ENCODE results near the gene PARD3B.

Gene PARD3B

DNA sequence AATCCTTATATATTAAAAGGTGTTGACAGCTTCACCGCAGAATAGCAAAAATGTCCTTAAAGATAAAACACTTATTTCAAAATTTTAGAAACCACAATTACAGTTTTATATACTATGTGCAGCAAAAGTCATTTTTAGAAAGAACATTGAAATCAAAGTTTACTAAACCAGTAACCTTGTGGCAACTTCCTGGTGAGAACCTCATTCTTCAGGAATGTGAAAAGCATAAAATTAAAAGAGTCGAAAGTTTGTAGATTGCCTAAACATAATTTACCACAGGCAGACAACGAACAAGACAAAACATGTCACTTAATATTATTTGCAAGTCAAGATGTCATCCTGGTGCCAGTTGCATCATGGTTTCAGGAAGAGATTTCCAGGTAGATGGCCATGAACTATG lies 1028.7 kb downstream of the PARD3B start:
- DNase-seq (ENCODE audit: low read depth in 1 of 2, low spot score in 1 of 2), result no peak

DNA sequence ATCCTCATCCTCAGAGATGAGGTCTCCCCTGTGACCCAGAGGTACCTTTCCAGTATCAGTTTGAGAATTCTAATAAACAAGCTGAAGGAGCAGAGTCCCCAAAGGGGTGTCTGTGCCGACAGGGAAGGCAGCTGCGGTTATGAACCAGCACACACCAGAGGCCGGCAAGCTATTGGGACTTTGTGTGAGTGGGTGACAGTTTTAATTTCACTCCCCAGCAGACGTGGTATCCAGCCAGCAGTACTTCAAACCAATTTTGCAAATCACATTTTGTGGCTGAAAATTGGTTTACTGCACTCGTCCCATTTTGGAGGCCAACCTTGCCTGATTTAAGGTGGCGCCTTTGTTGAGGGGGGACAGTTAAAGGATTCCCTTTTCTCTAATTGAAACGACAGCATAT lies 1034.1 kb downstream of the PARD3B start:
- DNase-seq (ENCODE audit: low read depth in 1 of 2, low spot score in 1 of 2), result no peak

DNA sequence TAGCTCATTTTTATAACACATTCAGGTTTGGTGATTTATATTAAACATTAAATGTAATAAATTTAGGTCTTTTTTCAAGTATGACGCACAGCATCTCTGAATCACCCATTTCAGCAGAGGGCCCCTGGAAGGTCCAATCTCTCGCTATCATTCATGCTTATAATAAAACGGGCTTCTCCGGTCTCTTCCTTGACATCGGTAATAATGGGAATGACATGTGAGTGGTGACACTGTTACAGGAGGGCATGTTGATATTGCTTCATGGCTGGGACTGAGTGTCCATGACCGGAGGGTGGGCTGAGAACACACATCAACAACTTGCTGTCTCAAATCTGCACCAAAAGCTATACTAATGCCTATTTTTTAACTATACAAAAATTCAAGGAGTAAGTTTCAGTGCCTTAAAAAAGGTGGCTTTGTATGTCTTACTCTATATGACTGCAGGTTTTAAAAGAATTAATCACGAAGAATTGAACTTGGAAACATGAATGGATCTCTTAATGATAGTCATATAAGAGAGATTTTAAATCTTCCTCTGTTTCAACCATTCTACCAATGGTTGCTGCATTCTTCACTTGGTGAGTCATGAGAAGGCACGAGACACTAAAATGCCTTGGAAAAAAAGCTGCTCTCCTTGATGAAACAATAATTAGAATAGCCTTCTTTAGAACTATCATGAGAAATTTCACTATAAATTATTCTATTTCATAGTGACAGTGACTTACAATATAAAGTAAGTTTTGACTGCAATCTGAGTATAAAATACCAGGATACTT lies 1035.1 kb downstream of the PARD3B start:
- no peak for DNase-seq (ENCODE audit: low read depth in 1 of 2, low spot score in 1 of 2)

DNA sequence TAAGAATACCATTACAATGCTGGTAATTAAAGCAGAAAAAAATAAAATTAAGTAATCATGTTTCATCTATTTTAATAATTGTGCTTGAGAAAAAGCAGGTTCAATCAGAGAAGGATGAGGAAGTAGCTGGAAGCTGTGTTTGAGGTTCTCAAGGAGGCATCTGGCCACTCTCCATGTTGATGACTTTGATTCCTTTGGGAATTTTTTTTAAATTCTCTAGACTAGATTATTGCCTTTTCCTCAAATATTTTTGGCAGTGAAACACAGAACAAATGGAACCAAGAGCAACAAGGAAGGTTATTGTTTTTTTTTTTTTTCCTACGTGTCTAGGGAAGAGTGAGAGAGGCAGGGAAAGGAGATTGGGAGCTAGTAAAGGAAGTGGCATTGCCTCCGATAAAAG lies 1037.1 kb downstream of the PARD3B start:
- no peak for DNase-seq (ENCODE audit: low read depth in 1 of 2, low spot score in 1 of 2)

DNA sequence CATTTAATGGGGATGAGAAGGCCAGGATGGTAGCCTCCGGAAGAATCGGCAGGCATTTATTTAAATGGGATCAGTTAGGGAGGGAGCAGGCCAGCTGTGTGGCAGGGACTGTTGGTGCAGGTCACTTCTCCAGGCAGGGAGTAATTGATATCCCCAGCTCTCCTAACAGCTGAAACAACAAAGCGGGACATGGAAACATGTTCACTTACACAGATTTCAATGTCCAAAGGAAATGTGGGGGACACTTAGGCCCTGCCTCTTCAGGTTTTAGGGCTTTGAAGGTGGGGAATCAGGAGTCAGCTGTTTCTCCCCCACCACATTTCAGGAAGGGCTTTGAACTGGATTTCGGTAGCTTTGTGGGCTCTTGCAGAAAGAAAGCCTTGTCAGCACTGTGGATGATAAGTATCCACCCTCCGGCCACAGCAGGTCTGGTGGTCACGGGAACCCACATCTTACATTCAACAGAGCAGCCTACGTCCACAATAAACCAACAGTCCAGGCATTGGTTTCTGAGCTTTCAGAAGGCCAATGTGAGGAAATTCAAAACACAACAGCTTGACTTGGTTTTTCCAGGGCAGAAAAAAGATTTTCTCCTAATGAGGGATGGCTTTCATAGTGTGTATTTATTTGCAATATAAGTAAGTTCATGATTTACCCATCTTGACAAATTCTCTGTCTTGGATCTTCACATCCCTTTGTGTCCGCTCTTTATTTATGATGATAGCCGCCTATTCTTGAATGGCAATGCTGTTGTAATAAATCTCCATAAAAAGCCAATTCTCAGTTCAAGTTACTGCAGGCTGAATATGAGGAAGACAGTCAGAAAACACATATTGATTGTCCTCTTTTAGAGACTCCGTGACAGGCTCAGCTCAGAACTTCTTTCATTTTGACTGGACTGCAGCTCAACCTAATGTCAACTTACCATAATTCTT lies 1040.4 kb downstream of the PARD3B start:
- DNase-seq (ENCODE audit: low read depth in 1 of 2, low spot score in 1 of 2), result no peak

DNA sequence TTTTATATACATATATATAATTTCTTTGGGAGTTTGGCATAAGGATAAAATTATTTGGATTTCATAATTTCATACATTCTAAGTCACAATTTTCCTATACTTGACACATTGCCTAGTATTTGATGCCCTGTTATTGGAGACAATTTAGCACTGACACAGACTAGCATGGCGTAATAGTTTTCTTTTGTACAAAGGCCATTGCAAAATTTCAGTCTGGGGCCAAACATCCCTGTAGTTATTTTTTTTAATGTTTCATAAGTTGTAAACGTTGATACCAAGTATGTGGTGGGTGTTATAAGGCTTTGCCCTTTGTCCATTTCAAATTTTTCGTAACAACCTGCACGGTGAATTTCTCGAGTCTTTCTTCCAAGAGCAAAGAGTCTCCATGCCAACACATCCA lies 1041.4 kb downstream of the PARD3B start:
- no peak for DNase-seq (ENCODE audit: low read depth in 1 of 2, low spot score in 1 of 2)

DNA sequence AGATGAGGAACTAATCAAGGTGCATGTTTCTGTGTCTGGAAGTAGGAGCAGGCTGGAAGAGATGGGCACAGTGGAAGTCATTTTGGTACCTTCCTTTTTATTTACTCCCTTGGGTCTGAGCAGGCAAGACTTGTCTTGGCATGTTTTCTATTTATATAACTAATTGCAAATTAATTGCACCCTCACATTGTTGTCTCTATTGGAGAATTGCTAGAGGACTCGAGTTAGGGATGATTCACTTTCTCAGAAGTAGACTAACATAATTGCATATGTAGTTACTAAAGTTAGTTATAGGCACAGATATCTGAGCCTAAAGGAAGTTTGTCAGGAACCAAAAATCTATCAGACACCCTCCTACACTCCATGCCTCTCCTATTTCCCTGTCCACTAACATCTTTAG lies 1044.2 kb downstream of the PARD3B start:
- no peak for DNase-seq (ENCODE audit: low read depth in 1 of 2, low spot score in 1 of 2)

DNA sequence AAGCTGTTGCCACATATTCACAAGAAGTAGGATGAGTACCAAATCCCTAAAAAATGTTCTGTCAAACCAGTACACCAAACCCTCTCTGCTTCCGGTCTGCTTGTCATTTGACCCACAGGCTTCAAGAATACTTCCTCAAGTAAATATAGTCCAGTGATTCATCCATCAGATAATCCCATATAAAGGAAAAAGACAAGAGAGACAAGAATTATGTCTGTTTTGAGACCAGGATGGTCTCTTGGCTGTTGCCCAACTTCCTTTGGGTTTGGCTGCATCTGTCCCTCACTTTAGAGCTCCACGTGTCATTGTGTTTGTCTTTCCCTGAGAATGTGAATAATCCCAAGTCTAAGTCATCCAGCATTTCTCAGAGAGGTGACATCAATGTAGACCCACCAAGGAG lies 1045.5 kb downstream of the PARD3B start:
- DNase-seq (ENCODE audit: low read depth in 1 of 2, low spot score in 1 of 2), result no peak

DNA sequence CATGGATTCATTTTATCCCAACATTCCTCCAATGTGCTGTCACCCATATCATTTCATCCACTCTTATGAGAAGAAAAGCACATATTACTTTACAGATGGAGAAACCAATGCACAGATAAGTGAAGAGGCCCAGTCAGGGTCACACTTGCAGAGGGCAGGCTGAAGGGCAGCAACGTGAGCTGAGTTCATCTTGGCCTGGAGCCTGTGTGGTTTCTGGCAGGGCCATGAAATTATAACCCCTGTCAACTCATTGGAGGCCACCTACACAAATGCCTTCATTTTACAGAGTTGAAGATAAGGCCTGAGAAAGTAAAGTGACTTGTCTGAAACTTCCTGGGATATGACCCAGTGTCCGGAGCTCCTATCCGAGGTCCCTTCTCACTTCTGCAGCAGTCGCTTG lies 1048.6 kb downstream of the PARD3B start:
- DNase-seq (ENCODE audit: low read depth in 1 of 2, low spot score in 1 of 2), result no peak

DNA sequence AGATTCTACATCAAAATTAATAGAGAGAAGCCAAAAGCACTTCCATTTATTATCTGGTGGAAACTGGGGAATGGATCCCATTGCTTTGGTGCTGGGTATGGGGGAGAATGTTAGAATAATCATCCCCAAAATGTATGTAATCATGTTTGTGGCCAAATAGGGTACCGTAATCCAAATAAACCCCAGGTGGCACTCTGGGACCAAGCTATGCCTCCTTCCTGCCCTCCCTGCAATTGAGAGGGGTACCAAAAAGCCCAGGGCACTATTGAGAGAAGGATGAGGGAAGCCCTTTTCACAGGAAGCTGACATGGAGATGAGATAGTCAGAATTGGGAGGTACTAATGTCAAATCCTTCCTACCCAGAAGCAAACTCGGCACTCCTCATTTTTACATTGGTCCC lies 1051.3 kb downstream of the PARD3B start:
- DNase-seq (ENCODE audit: low read depth in 1 of 2, low spot score in 1 of 2), result no peak

DNA sequence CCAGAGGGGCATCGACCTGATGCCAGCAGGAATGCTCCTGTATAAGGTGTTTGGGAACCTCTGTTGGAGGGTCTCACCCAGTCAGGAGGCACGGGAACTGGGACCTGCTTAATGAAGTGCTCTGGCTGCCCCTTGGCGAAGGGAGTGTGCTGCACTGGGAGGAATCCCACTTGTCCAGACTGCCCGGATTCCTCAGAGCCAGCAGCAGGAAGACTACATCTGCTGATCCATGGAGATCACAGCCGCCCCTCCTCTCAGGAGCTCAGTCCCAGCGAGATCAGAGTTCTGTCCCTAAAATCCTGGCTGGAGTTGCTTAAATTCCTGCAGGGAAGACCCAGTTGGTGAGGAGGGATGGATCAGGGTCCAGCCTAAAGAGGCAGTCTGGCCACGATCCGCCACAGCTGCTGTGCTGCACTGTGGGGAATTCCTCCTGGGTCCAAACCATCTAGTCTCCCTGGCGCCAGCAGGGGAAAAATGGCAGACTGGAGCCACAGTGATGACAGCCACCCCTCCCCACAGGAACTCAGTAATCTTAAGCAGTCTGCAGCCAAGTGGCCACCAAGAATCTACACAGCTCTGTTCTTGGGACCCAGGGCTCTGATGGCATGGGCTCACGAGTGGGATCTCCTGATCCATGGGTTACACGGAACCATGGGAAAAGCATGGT lies 1060.5 kb downstream of the PARD3B start:
- no peak for DNase-seq (ENCODE audit: low read depth in 1 of 2, low spot score in 1 of 2)

DNA sequence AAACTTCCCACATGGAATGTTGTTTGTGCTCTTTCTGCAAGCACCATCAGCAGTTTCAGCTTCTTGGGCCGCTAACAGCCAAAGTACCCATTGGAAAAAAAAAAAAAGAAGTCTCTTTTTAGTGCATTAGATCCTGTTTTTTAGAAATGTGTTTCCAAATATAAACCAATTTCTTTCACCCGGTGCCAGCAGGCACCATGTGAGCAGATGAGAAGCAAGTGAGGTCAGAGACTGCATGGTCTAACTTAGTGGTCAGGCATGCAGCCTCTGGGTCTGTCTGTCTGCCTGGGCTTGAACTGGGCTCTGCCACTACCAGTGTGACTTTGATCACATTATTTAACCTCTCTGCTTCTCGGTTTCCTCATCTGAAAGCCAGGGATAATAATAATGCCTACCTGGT lies 1061.9 kb downstream of the PARD3B start:
- DNase-seq (ENCODE audit: low read depth in 1 of 2, low spot score in 1 of 2), result no peak

DNA sequence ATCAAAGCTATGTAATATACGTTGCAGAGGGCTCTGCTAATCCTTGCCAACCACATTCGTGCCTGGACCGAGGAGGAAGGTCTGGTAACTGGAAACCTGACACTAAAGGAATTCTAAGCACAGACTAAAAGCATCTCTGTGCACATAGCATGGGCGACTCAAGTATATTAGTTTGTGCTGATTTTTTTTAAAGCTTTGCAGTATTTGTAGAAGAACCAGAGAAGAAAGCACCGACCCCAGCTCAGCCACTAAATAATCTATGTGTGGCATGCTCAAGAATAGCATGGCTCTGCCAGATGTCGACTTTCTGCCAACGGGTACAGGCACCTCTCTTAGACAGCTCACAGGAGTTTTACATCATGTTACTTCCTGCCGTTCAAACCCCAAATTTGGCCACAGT lies 1063.8 kb downstream of the PARD3B start:
- DNase-seq (ENCODE audit: low read depth in 1 of 2, low spot score in 1 of 2), result no peak

DNA sequence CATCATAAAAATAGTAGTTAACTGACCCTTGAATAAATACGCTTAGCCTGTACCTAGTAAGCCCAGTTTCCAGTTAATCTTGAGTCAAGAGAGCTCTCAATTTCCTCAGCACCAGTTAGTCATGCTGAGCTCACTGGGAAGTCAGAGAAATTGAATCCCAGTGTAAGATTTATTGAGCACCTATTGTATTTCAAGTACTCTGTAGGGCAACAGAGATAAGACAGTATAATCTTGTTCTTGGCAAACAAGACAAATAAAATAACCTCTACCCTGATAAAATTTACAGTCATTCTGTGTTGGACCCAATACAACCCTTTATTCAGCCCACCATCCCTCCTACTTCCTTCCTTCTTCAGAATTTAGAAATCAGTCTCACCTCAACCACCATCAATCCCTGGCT lies 1065.2 kb downstream of the PARD3B start:
- no peak for DNase-seq (ENCODE audit: low read depth in 1 of 2, low spot score in 1 of 2)

DNA sequence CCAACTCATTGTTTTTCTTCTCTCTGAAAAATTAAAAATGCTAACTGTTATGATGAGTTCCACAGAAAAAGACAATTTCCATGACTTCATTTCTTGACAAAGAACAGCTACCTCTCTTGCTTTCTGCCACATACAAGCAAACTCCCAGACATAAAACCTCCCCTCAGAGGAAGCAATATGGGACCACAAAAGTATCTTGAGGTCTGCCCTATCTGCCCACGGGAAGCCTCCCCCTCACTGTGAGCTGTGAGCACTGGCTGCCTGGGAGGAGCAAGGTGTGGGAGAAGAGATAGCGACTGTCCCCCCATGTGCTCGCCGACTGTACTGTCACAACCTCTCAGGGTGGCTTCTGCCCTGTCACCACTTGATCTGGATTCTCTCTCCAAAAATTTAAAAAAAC lies 1067.4 kb downstream of the PARD3B start:
- DNase-seq (ENCODE audit: low read depth in 1 of 2, low spot score in 1 of 2), result peak in 1 of 2 donors; percentile 14

DNA sequence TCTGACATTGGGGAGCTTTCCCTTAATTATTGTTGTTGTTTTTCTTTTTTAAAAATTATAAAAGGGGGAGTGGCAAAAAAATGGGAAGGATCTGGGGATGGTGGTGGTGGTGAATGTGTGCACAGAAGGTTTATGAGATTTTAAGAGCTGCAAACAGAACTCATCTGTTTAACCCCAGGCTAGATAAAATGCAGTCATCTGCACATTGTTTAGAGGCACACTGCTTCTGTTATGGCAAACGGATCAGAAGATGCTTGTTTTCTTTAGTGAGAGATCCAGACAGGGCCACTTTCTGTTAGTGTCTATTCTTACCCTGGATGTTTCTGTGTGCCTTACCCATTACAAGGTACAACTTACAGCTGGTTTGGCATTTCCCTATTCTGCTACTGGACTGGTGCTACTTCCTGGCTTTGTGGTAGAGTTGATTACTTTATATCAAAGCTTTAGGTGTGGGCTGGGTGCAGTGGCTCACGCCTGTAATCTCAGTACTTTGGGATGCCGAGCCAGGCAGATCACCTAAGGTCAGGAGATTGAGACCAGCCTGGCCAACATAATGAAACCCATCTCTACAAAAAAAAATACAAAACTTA lies 1068.8 kb downstream of the PARD3B start:
- no peak for DNase-seq (ENCODE audit: low read depth in 1 of 2, low spot score in 1 of 2)

DNA sequence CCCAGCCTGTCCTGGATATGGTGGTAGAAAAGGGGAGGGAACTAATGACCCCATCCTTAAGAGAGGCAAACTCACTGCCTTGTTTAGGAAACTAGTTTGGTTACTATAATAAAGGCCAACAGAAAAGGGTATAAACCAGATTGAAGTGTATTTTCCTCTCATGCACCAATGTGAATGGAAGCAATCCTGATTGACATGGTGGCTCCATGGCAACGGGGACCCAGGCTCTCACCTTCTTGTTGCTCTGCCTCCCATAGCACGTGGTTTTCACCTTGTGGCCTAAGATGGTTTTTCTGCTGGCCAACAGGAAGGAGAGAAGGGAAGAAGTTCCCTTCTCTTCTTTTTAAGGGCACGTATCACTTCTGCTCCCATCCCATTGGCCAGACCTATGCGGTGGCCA lies 1069.7 kb downstream of the PARD3B start:
- no peak for DNase-seq (ENCODE audit: low read depth in 1 of 2, low spot score in 1 of 2)

DNA sequence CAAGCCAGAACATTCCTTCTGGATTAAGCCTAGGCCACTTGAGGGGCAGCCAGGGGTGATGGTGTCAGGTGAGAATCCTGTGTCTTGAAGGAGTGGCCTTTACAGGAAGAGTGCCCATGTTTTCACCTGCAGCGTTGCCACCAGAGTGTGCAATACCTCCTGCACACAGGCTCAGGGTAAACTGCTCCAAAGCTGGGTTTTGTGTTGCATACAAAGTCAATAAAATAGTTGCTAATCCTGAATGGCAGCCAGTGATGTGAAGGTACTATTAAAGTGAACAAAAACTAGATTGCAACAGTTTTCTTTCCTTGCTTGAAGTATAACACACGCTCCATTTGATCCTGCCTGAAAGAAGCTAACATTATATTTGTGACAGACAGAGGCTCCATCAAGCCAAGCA lies 1072.6 kb downstream of the PARD3B start:
- no peak for DNase-seq (ENCODE audit: low read depth in 1 of 2, low spot score in 1 of 2)

DNA sequence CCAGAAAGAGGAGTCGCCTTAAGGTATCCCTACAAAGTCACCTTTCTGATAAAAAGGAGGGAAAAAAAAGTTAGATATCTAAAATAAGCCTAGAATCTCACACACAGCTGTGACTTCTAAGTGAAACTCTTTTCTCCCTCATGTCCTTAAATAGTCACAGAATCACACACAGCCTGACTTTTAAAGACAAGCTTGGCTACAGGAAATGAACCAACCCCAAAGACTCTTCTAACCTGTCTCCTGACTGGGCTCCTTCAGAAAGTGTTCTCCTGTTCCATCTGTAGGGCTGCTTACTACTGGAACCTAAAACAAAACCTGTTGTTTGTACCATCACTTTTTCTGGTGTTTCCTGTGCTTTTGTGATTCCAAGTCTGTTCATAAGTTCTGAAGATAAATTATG lies 1074.3 kb downstream of the PARD3B start:
- no peak for DNase-seq (ENCODE audit: low read depth in 1 of 2, low spot score in 1 of 2)

DNA sequence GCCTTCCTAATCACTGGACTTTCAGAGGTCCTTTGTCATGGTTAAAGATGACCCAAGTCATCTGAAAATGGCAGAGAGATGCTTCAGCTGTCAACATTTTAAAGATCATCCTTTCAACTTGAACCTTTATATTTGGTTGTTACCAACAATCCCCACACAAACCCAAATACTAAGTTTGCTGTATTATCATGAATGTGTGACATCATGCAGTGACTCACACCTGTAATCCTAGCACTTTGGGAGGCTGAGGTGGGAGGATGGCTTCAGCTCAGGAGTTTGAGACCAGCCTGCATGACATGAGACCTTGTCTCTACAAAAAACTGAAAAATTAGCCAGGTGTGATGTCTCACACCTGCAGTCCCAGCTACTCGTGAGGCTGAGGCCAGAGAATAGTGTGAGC lies 1081.8 kb downstream of the PARD3B start:
- no peak for DNase-seq (ENCODE audit: low read depth in 1 of 2, low spot score in 1 of 2)

DNA sequence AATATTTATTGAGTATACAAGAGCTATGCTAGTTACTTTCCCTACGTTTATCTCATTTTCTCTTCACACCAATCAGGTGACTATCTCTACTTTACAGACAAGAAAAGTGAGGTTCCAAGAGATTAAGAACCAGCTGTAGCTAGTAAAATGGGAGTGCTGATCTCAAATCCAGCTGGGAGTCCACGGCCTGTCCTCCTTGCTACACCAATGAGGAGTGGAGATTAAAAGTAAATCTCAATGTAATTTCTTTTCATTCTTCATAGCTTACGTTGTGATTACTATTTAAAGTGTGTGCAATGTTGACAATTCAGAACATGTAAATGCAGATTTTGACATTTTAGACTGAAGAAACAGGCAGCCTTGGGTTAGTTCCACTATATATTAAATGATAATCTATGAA lies 1083.1 kb downstream of the PARD3B start:
- DNase-seq (ENCODE audit: low read depth in 1 of 2, low spot score in 1 of 2), result no peak

Data from stimulated activated CD4-positive, alpha-beta T cell treated with anti-CD3 and anti-CD28 coated beads, Interleukin-15, amount 100 ng/mL, for 1 hour (primary cell).